ENCODE data around the gene EPHA7. TPM values are rescaled to one million over a fixed set of nuclear protein-coding genes. Genes with fewer than 3 reads are reported as not detected.

EPHA7 gene
- total and polyA plus RNA-seq, 4 donors, result under 0.01 to 0.37 (median 0.01) TPM; not detected in 1

GRCh38 chr6:93418408-93419303 is 703 bp downstream of the EPHA7 start:
- WGBS, result 5% methylated on average over 89 of the region's 89 CpGs
- Histone ChIP-seq H3K9ac (ENCODE audit: low read depth in 1 of 2, low read length in 2 of 2) (no peak overlapping the region), H3K27me3 (ENCODE audit: control insufficient read depth in 4 of 4, insufficient read depth in 4 of 4, low read length in 3 of 4) (peaks cover 3 to 20% (median 11%) of the 10 kb centered on the region in 4 donors), H3K4me3 (ENCODE audit: low read depth in 1 of 3, low read length in 3 of 3) (peak overlapping the region in 2 of 3 donors; percentile 41 to 48), H3K27ac (ENCODE audit: low read depth in 1 of 2, low read length in 2 of 2) (no peak overlapping the region), H3K36me3 (ENCODE audit: control insufficient read depth in 4 of 4, insufficient read depth in 3 of 4, low read depth in 1 of 4, low read length in 3 of 4) (no peaks in the 10 kb centered on the region), H3K9me3 (ENCODE audit: control insufficient read depth in 4 of 4, low read length in 3 of 4) (no peaks in the 10 kb centered on the region), H3K4me1 (ENCODE audit: control insufficient read depth in 4 of 4, insufficient read depth in 4 of 4, low read length in 3 of 4) (peaks cover 8 to 36% (median 22%) of the 10 kb centered on the region in 4 donors)
- TF ChIP-seq HNF4G (IDR thresholded peaks at IDR 0.05) (no peak), RAD21 (IDR thresholded peaks at IDR 0.05) (no peak), HNF4A (conservative IDR thresholded peaks at IDR 0.05) (no peak), CTCF (IDR thresholded peaks at IDR 0.05; ENCODE audit: low read depth, low read length, missing input control) (no peak), JUND (IDR thresholded peaks at IDR 0.05) (no peak), SP1 (IDR thresholded peaks at IDR 0.05) (no peak), REST (IDR thresholded peaks at IDR 0.05) (no peak), FOXA2 (IDR thresholded peaks at IDR 0.05) (no peak), ZBTB33 (IDR thresholded peaks at IDR 0.05) (no peak), ATF3 (IDR thresholded peaks at IDR 0.05) (no peak)
- peak; percentile 36 for DNase-seq (ENCODE audit: low spot score)

GRCh38 chr6:93418033-93418407 is 1.3 kb downstream of the EPHA7 start:
- no peak overlapping the region for H3K9ac ChIP-seq (ENCODE audit: low read depth in 1 of 2, low read length in 2 of 2)
- DNase-seq (ENCODE audit: low spot score), result no peak
- H3K9me3 ChIP-seq (ENCODE audit: control insufficient read depth in 4 of 4, low read length in 3 of 4), result no peaks in the 10 kb centered on the region
- TF ChIP-seq ZBTB33 (IDR thresholded peaks at IDR 0.05) (no peak), NR2F2 (IDR thresholded peaks at IDR 0.05) (no peak), HNF4G (IDR thresholded peaks at IDR 0.05) (no peak), FOXA2 (IDR thresholded peaks at IDR 0.05) (no peak), RAD21 (IDR thresholded peaks at IDR 0.05) (no peak), HNF4A (conservative IDR thresholded peaks at IDR 0.05) (no peak), YY1 (IDR thresholded peaks at IDR 0.05) (no peak), GABPA (IDR thresholded peaks at IDR 0.05 in 1 of 2, conservative IDR thresholded peaks at IDR 0.05 in 1 of 2) (no peak)
- H3K27me3 ChIP-seq (ENCODE audit: control insufficient read depth in 4 of 4, insufficient read depth in 4 of 4, low read length in 3 of 4), result peaks cover 3 to 20% (median 11%) of the 10 kb centered on the region in 4 donors
- peaks cover 8 to 36% (median 22%) of the 10 kb centered on the region in 4 donors for H3K4me1 ChIP-seq (ENCODE audit: control insufficient read depth in 4 of 4, insufficient read depth in 4 of 4, low read length in 3 of 4)
- H3K4me3 ChIP-seq (ENCODE audit: low read depth in 1 of 3, low read length in 3 of 3), result peak overlapping the region in 1 of 3 donors; percentile 41
- 5% methylated on average over 5 of the region's 5 CpGs for WGBS
- no peak overlapping the region for H3K27ac ChIP-seq (ENCODE audit: low read depth in 1 of 2, low read length in 2 of 2)
- H3K36me3 ChIP-seq (ENCODE audit: control insufficient read depth in 4 of 4, insufficient read depth in 3 of 4, low read depth in 1 of 4, low read length in 3 of 4), result no peaks in the 10 kb centered on the region

Data from liver (tissue), 9 donors.